GM19099 (cell line): ENCODE measurements around the gene CHRM4.

Experiments
- POLR2A ChIP-seq: IDR thresholded peaks from 3 replicates; pipeline ENCODE4 v1.6.1; 2011; ENCODE audit warnings: low read depth; ENCODE audit not compliant: insufficient read length; ENCODE audit errors: extremely low read depth

CHRM4 gene

DNA sequence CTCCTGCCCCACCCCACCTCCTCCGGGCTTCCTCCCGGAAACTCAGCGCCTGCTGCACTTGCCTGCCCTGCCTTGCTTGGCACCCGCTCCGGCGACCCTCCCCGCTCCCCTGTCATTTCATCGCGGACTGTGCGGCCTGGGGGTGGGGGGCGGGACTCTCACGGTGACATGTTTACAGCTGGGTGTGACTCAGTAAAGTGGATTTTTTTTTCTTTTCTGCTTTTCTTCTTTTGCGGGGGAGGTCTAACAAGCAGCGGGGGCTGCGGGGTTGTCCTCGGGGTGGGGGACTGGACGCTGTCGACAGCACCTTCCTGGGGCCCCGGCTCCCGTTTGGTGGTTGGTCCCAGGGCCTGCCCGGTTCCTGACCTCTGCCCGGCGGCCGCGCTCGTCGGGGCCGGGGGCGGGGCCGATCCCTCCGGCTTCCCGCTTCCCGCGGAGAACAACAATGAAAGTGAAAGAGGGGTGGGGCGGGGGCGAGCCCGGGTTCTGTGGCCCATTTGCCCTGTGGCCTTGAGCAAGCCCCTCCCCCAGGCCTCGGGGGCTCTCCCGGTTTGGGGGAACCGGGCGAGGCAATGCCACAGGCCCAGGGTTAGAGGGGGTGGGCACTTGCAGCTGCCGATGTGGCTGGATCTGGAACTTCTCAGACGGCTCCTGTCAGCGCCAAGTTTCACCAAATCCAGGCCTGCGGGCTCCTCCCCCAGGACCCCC, 11.1 kb downstream of the CHRM4 start:
- no peak for TF ChIP-seq POLR2A

DNA sequence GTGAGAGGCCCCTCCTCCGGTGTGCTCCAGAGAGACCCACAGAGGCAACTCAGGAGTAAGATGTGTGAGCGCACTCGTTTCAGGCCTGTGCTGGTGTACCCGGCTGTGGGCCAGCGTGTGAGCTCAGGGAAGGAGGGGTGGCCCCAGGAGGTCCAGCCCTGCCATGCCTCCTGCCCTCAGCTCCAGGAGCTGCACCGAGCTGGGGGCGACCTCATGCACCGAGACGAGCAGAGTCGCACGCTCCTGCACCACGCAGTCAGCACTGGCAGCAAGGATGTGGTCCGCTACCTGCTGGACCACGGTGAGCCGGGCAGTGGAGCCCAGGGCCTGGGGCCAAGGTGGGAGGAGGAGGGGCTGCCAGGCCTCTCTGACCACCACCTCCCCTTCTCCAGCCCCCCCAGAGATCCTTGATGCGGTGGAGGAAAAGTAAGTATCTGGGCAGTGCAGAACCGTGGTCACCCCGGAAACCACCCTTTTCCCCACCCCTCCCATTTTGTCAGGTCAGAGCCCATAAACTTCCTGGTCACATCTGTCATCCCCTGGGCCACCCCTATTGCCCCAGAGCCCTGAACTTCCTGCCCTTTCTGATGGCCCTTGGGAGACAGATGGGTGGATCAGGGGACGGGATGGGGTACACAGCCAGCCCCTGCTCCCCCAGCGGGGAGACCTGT, 12.6 kb downstream of the CHRM4 start:
- no peak for TF ChIP-seq POLR2A

DNA sequence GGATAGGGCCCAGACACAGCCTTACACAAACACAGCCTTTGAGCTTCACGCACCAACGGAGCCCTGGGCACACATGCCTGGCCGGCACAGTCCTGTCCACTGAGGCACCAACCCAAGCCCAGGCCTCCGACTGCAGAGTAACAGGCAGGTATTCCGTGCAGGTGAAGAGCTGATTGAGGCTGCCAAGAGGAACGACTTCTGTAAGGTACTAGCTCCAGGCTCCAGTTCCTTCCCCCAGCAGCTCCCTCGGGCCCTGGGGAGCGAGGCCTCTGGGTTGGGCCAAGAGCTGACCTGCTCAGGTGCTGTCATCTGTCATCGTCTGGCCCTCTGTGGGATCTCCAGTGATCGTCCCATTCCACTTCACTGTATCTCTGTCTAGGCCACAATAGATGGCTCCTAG, 13.3 kb downstream of the CHRM4 start:
- TF ChIP-seq POLR2A = no peak

DNA sequence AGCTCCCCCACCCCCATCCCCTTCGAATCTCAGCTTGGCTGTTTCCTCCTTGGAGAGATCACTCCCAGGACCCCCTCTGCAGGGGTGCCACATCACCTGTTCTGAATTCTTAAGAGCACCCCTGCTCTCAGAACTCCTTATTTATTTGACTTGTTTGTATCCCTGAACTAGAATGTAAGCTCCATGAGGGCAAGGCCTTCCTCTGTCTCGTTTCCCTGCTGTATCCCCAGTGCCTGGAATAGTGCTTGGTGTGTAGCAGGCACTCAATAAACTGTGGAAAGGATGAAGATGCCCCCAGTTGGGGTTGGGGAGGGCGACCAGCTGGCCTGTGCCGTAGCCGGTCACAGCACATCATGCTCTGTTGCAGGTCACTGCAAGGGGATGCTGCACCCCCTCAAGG, 13.7 kb downstream of the CHRM4 start:
- TF ChIP-seq POLR2A = no peak

DNA sequence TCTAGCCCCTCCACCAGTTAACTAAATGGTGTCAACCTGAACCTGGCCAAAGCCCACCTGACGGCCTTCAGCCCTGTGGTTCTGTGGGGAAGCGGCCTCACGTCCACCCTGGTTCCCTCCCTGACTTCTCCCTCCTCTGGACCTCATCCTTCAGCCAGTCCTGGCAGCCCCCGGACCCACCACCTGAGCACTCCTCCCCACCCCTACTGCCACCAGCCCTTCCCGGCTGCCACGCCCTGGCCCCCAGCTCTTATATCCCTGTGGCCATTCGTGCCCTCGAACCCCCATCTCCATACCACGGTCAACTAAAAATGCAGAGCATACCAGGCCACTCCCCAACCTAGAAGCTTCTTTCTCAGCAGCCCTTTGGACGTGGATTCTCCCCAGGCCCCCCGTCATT, 14.3 kb downstream of the CHRM4 start:
- TF ChIP-seq POLR2A = no peak

DNA sequence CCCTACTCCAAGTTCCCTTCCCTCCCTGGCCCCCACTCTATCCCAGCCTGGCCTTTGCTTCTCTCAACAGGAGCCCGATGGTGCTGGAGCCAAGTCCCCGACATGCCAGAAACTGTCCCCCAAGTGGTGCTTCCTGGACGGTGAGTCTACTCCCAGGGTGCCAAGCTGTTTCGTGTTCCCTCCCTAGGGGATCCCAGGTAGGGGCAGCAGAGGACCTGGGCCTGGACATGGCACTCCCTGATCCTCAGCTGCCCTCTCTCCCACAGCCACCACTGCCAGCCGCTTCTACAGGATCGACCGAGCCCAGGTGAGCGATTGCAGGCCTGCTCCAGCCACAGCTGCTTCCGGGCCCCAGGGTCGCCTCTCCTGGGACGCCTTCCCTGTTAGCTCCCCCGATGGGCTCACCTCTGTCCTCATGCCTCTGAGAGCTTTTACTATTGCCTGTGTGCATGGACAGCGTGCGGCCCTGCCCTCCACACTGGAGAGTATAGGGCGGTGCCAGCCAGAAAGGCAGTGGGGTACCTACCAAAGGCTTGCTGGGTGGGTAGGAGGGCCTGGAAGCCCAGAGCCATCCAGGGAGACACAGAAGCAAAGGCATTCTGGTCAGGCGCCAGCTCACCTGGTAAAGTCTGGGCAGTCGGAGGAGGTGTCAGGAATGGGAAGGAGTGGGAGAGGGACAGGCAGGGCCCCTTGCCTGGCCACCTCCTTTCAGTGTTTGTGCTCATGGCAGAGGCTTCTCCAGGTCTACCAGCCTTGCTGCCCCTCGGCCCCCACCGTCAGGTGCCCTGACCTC, 15.1 kb downstream of the CHRM4 start:
- TF ChIP-seq POLR2A = no peak

DNA sequence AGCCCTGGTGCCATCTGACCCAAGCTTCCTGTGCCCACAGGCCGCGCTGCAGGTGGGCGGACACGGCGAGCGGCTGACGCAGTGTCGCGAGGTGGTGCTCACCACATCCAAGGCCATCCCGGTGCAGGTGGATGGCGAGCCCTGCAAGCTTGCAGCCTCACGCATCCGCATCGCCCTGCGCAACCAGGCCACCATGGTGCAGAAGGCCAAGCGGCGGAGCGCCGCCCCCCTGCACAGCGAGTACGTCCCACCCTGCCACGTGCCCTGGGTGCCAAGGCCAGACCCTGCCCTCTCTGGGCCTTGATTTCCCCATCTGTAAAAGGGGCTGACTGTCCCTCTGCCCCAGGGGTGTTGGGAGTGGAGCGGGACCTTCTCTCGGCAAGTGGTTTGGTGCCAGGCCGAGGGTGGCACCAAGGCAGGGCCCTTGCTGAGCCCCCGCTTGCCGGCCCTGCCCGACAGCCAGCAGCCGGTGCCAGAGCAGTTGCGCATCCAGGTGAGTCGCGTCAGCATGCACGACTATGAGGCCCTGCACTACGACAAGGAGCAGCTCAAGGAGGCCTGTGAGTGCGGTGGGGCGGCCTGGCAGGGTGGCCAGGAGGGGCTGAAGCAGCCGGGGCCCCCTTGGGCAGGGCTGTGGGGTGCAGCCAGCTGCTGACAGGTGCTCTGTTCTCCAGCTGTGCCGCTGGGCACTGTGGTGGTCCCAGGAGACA, 16.0 kb downstream of the CHRM4 start:
- no peak for TF ChIP-seq POLR2A

DNA sequence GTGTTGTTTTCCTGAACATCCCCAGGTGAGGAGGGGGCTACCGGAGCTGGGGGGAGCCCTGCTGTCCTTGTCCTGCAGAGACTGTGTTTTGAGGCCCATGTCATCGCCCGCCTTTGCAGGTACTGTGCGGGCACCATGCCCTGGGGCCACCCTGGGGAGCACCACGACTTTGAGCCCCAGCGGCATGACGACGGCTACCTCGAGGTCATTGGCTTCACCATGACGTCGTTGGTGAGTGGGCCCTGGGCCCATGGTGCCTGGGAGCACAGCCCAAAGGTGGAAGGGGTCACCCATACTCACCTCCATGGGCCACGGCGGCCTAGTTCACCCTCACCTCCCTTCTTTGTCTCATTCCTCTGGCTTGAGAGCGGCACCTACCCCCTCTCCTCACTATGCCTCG, 16.8 kb downstream of the CHRM4 start:
- no peak for TF ChIP-seq POLR2A

DNA sequence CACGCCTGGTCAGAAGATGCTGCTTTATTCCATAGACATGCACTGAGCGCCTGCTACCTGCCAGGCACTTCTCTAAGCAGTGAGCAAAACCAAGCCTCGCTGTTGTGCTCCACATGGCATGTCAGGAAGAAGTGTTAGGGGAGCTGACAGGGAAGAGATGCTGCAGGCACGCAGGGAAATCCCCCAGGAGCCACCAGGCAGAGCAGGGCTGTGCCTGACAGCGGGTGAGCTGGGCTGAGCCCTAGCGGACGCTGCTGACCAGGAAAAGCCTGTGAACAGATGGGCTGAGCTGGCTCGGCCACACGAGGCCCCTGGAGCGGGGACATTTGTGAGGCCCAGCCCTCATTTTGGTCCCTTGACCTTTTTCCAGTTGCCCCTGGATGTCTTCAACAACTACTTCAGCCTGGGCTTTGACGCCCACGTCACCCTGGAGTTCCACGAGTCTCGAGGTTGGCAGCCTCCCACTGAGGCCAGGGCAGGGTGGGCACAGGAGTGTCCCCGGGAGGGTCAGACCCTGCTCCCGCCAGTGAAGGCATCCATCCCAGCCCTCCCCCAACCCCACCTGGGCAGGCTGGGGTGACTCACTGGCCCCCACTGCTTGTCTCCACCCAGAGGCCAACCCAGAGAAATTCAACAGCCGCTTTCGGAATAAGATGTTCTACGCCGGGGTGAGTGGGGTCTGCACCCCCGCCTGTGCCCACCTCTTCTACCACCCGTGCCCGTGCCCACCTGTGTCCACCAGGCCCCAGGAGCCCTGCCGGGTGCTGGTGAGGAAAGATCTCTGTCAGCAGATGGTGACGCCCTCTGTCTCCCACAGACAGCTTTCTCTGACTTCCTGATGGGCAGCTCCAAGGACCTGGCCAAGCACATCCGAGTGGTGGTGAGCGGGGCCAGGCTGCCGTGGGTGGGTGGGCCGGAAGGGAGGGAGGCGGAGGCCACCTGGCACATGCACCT, 17.5 kb downstream of the CHRM4 start:
- TF ChIP-seq POLR2A = no peak

DNA sequence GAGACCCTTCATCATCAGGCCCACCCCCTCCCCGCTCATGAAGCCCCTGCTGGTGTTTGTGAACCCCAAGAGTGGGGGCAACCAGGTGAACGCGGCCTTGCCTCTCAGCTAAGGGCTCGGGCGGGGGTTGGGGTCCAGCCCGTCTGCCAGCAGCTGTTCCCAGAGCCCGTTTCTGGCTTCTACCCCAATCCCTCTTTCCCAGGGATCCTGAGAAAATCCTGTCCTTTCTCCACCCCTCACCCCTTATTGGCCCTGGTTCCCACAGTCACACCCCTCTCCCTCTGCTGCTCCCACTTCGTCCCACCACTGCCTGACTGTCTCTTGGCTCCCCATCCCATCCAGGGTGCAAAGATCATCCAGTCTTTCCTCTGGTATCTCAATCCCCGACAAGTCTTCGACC, 19.5 kb downstream of the CHRM4 start:
- TF ChIP-seq POLR2A = no peak

DNA sequence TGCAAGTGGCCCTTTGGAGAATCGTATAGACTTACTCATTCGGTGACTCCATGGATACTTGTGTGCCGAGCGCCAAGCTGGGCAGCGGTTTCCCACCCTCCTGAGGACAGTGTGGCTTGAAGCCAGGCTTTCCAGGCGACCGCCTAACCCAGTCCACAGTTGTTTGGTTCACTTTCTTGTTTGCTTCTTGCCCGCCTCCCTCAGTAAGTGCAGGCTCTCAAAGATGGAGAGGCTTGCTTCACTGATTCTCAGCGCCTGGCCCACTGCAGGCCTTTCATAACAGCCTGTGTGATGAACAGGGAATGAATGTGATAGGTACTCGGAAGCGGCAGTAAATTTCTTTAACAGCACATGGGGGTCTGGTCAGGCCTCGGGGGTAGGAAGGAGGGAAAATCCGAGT, 21.3 kb downstream of the CHRM4 start:
- no peak for TF ChIP-seq POLR2A

DNA sequence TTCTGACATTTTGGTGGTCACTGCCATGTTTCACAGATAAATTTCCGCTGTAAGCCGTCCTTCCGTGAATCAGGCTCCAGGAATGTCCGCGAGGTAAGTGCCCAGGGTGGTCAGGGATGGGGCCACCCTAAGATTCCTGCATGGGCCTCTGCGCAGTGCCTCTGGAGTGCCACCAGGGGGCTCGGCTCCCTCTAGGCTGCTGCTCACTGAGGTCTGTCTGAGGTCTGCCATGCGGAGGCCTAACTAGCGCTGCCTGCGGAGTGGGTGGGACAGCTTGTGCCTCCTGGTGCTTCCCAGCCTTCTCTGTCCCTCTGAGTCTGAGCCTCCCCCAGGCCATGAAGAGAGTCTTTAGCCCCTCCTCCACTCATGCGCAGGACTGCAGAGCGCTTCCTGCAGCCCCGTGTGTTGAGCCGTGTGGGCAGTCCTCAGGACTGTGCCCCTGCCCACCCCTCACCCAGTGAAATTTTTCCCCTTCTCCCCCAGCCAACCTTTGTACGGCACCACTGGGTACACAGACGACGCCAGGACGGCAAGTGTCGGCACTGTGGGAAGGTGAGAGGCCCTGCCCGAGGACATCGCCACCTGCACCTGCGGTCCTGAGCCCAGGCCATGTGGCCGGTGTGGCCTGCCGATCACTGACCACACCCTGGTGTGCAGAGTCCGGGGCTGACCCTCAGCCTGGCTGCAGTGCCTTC, 22.0 kb downstream of the CHRM4 start:
- no peak for TF ChIP-seq POLR2A

DNA sequence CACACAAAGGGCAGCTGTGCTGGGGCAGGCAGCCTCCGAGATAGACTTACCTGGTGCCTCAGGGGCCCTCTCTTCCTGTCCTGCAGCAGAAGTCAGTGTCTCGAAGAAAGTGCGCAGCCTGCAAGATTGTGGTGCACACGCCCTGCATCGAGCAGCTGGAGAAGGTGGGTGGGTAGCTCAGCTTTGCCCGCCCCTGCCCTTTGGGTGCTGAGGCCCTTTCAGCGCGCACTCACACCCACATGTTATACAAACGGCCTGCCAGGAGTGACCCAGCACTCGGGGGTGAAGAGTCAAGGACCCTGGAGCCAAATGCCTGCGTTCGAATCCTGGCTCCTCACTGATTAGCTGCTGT, 23.7 kb downstream of the CHRM4 start:
- TF ChIP-seq POLR2A = no peak
